Endometrial microvascular endothelial cells (primary cell): ENCODE results near the gene C5AR1. TPM values are rescaled to one million over a fixed set of nuclear protein-coding genes. Genes with fewer than 3 reads are reported as not detected.
"Not testable (repeated sequence)": the region's sequence is repeated elsewhere in the genome, so short reads cannot be mapped to it uniquely, and the experiment has no call there.

Experiments
- in situ Hi-C: cut with HindIII; loops from 2 replicates; pipeline ENCODE4 v1.10.0; 2017; ENCODE audit warnings: low sequenced_read_pairs, low pct_unique_long_range_greater_than_20kb; ENCODE audit errors: inconsistent ontology term
- total RNA-seq: library from RNA; depleted of rRNA; stranded (reverse); fragments of >200 nt; gene quantifications from one replicate; pipeline ENCODE4 v1.2.3, GENCODE V29; 2015; ENCODE audit errors: inconsistent ontology term

C5AR1 gene
- total RNA-seq = not detected

- in situ Hi-C loops = no loop called here
These were observed at the start of gene C5AR1 for GRCh38 chr19:47309608-47310007. TSS of gene C5AR1 (plus strand) at chr19:47309861. CDS start at chr19:47309896, 35 bp downstream.

GRCh38 chr19:47260476-47260875, 49.2 kb upstream of the C5AR1 start:
- in situ Hi-C loops = no loop called here

GRCh38 chr19:47261946-47262793, 47.5 kb upstream of the C5AR1 start:
- in situ Hi-C loops = not testable (repeated sequence)

- in situ Hi-C loops = no loop called here
These were observed 45.0 kb upstream of the C5AR1 start for GRCh38 chr19:47264629-47265028.

GRCh38 chr19:47266401-47266941, 43.2 kb upstream of the C5AR1 start:
- in situ Hi-C loops = no loop called here

- in situ Hi-C loops = no loop called here
These were observed 42.3 kb upstream of the C5AR1 start for GRCh38 chr19:47267350-47267759.

- in situ Hi-C loops = no loop called here
These were observed 41.6 kb upstream of the C5AR1 start for GRCh38 chr19:47268028-47268427.

GRCh38 chr19:47269596-47269995, 40.1 kb upstream of the C5AR1 start:
- in situ Hi-C loops = no loop called here

GRCh38 chr19:47270408-47270807, 39.3 kb upstream of the C5AR1 start:
- in situ Hi-C loops = no loop called here

- in situ Hi-C loops = no loop called here
These were observed 37.7 kb upstream of the C5AR1 start for GRCh38 chr19:47271949-47272348.

- in situ Hi-C loops = no loop called here
These were observed 37.0 kb upstream of the C5AR1 start for GRCh38 chr19:47272448-47273312.

GRCh38 chr19:47273313-47274070, 36.2 kb upstream of the C5AR1 start:
- in situ Hi-C loops = no loop called here

- in situ Hi-C loops = no loop called here
These were observed 35.4 kb upstream of the C5AR1 start, which contains the start of gene INAFM1 for GRCh38 chr19:47274071-47274890. TSS of gene INAFM1 (plus strand) at chr19:47274885. CDS start at chr19:47274920, 35 bp downstream.

GRCh38 chr19:47274891-47275761, 34.5 kb upstream of the C5AR1 start:
- in situ Hi-C loops = no loop called here

GRCh38 chr19:47275791-47276461, 33.7 kb upstream of the C5AR1 start:
- in situ Hi-C loops = no loop called here

- in situ Hi-C loops = not testable (repeated sequence)
These were observed 33.1 kb upstream of the C5AR1 start for GRCh38 chr19:47276513-47276912.
